HUDEP-2 (cell line): Measurements from ENCODE around the gene PDE6D.

Source experiments
- DNase-seq, 76 experiments: peaks; one replicate each; lab custom pipeline; 2025; ENCODE audit not compliant: unreplicated experiment in 76 of 76; lab: John Stamatoyannopoulos, UW

The PDE6D gene

GRCh38 chr2:231685349-231686191 lies 95.5 kb downstream of the PDE6D start:
- DNase-seq, result peak in 4 of 76 experiments; percentile 2 to 16 (median 9)

DNA sequence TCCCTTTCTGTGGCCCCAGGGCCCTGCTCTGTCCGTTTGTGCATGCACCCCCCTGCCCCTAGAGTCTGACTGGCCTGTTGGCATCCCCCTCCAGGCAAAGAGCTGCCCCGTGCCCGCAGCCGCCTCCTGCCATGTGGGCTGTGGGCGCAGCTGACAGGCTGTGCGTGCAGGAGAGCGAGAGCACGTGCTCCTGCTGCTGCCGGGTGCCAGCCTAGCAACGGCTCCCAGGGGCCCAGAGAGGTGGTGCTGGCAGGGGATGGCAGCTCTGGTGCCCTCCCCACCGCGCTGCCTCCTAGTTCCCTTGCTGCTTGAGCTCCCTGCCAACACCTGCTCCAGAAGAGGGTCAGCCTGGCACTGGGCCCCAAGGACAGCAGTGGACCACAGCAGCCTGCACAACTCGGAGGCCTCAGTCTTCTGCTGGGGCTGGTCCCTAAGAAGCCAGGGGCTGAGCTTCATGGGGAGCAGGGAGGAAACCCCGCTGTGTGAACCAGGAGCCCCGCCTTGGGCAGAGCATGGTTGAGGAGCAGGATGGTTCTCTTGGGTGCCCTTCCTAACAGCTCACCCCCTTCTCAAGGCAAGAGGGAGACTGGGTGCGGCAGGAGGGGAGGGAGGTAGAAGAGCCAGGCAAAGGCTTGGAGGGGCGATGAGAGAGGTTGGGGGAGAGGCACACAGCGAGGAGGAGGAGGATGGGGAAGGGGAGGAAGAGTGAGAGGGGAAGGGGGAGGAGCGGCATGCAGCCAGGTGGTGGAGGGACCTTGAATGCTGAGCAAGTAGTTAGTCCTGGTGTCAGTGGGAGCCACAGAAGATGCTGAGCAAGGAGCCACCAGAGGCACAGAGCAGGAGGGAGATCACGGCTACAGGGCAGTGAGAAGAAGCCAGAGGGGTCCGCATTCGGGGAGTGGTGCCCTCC lies 96.5 kb downstream of the PDE6D start:
- DNase-seq, result no peak

DNA sequence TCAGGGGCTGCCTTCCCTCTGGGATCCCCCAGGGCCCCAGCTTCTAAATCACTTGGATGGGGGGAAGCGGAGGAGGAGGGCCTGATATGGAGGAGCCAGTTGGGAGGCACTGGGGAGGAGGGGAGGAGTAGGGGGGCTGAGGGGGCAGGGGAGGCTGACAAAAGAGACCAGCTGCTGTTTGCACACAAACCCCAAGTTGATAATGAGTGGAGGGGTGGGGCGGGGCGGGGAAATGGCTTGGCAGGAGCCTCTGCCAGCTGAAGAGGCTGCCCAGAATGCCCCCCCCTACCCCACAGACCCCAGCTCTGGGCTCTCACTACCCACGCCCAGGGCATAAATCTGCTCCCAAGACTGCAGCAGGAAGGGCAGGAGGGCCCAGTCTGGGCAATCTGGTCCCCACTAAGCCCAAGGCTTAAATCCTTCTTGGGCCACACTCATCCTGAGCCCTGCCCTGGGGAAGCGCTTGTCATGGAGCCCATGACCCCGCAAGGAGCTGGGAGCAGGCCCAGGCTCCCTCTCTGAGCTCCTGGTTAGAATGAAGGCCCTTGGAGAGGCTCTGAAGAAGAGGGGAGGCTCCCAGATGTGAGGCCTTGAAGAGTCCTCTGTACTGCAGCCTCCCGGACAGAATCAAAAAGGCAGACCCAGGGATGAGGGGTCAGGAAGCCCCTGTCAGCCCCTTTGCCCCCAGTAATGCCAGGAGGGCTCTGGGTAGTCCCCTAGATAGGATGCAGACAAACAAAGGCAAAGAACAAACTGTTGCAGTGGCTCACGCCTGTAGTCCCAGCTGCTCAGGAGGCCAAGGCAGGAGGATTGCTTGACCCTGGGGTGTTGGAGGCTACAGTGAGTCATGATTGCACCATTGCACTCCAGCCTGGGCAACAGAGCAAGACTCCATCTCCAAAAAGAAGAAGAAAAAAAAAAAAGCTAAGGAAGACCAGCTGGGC lies 97.5 kb downstream of the PDE6D start:
- DNase-seq, result peak in 1 of 76 experiments; percentile 28

- no peak for DNase-seq
Observed at GRCh38 chr2:231682603-231683291, 98.3 kb downstream of the PDE6D start.
